ENCODE data around the gene MAF.

Gene MAF

DNA sequence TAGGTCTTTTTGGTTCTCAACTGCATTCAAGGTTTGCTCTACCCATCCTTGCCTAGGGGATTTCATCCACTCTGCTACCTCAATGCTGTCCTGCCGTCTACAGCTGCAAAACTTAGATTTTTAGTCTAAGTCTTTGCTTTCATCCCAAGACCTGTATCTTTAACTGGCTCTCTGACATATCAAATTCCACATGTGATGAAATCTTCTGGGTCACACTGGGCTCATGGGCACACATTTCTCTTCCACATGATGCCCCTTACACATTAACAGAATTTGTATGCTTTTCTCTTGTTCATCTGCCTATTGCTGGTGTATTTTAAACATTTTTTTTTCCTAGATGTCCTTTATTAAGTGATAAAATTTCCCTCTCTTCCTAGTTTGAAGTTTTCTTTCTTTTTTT lies 39.6 kb downstream of the MAF start:
- FAIRE-seq = no peak
- no peak for TF ChIP-seq POLR2A (IDR thresholded peaks at IDR 0.05; ENCODE audit: low read depth, low read length)
- no peak for DNase-seq (ENCODE audit: insufficient read length, low spot score)

DNA sequence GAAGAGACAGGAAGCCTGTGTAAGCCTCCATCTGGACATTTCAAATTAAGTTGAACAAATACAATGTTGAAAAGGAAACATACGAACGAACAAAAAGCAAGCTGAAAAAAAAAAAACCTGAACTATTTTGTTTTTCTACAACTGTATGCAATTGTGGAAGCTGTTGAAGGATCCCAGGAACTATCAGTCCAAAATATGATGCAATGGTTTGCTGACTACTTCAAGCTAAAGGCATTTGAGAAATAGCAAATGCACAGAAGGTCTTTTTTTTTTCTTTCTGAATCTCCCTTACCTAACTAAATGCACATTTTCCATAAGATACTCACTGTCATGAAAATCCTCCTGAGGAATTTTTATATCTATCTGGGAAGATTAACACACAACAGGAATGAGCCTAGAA lies 40.2 kb downstream of the MAF start:
- DNase-seq (ENCODE audit: insufficient read length, low spot score) = no peak
- TF ChIP-seq POLR2A (IDR thresholded peaks at IDR 0.05; ENCODE audit: low read depth, low read length) = no peak
- no peak for FAIRE-seq

DNA sequence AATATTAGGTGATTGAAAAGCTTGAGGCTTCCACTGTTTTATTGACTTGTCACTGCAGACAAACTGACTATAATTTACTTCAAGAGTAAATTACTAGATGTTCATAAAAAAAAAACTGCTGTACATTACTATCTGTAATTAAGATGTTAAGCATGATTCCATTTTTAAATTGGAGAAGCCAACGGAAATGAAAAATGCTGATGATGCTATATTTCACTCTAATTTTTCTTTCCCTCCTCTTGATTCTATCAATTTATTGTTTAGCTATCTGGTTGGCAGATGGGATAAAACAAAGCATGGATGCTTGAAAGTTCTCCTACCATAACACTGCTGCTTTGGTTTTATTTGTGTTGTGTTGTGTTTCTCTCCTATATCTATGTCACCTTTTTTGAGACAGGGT lies 41.0 kb downstream of the MAF start:
- no peak for DNase-seq (ENCODE audit: insufficient read length, low spot score)
- TF ChIP-seq POLR2A (IDR thresholded peaks at IDR 0.05; ENCODE audit: low read depth, low read length) = no peak
- FAIRE-seq = no peak

DNA sequence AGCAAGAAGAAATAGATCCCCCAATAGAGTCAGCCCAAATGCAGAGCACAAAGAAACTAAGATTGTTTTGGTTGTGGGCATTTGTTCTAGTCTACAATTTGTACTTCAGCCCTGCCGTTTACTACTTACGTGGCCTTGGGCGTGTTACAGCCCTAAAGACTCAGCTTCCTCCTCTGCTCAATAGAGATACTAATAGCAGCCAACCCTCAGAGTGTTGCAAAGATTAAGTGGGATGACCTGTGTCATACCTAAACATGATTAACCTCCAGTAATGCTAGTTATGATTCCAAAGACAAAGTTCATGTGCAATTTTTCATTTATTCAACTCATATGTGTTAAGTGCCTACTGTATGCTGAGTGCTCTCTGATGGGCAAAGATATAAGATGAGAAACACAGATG lies 43.1 kb downstream of the MAF start:
- FAIRE-seq (no peak), DNase-seq (ENCODE audit: insufficient read length, low spot score) (no peak)
- no peak for TF ChIP-seq POLR2A (IDR thresholded peaks at IDR 0.05; ENCODE audit: low read depth, low read length)

DNA sequence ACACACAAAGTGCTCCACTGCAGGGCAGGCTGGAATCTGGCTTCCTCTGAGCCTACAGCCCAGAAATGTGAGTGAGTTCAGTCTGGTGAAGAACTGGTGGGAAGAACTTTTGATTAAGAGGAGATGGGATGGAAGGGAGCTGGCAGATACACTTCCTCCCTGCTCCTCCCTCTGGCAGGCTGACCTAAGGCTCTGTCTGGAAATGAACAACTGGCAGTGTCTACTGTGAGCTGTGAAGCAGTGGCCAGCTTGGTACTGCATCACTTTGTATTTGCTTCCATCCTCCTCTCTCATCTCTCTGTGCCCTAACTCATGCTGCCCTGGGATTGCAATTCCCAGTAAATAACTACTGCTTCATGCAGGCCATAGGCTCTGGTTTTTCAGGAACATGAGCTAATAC lies 45.6 kb downstream of the MAF start:
- DNase-seq (ENCODE audit: insufficient read length, low spot score) (no peak), FAIRE-seq (no peak)
- no peak for TF ChIP-seq POLR2A (IDR thresholded peaks at IDR 0.05; ENCODE audit: low read depth, low read length)

DNA sequence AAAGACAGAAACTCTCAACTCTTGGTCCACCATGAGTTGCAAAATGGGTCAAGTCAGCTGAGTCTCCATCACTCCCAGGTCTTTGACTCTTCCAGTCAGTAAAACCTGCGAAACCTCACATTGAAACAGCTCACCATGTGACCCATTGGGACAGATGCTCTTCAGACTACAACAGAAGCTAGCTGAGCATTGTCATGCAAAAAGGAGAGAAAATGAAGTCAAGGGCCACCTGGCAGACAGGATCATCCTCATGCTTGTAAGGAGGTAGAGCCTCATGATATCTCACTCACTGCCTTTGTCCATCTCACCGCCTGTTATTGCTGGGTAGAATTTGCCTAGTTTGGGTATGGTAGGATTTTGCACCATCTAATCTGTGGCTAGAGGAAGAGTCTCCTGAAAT lies 50.2 kb downstream of the MAF start:
- DNase-seq (ENCODE audit: insufficient read length, low spot score) (no peak), FAIRE-seq (no peak)
- TF ChIP-seq POLR2A (IDR thresholded peaks at IDR 0.05; ENCODE audit: low read depth, low read length) = no peak

DNA sequence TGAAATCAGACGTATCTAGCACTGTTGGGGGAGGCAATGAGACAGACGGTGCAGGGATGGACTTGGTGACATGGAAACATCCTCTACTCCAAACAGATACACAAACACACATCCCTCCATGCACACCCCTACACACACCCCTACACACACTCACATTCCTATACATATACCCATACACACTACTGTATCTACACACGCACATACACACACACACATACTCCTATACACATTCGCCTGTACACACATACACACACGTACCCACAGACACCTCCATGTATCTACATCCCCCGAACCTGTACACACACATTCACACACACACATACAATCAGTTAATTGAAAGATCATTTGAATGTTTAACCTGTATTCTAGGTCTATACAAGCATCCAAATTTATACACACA lies 53.5 kb downstream of the MAF start:
- TF ChIP-seq POLR2A (IDR thresholded peaks at IDR 0.05; ENCODE audit: low read depth, low read length) = no peak

More for the DNA sequence above, 53.5 kb downstream of the MAF start:
- DNase-seq (ENCODE audit: insufficient read length, low spot score) (no peak), FAIRE-seq (no peak)

Measured in H54 (cell line).